Measurements from ENCODE around the gene WWOX. TPM values are rescaled to one million over a fixed set of nuclear protein-coding genes. Genes with fewer than 3 reads are reported as not detected.

Gene WWOX
- total and polyA plus RNA-seq, 2 donors, result 15.4 to 23.9 TPM

GRCh38 chr16:78326731-78327130 lies 227.3 kb downstream of the WWOX start:
- no peaks in the 10 kb centered on the region for H3K9me3 ChIP-seq (ENCODE audit: control insufficient read depth in 2 of 2, insufficient read depth in 1 of 2, low read length in 1 of 2)
- WGBS, result 97% methylated on average over 3 of the region's 3 CpGs
- DNase-seq (ENCODE audit: low read depth in 6 of 9, low spot score in 9 of 9), result no peak
- no peaks in the 10 kb centered on the region for H3K36me3 ChIP-seq (ENCODE audit: control insufficient read depth in 2 of 2, insufficient read depth in 2 of 2, low read length in 1 of 2)
- H3K27me3 ChIP-seq (ENCODE audit: control insufficient read depth in 2 of 2, insufficient read depth in 1 of 2, low read length in 1 of 2), result no peaks in the 10 kb centered on the region
- no peak overlapping the region for H3K27ac ChIP-seq (ENCODE audit: low read depth in 1 of 2, low read length in 1 of 2)
- H3K4me3 ChIP-seq (ENCODE audit: low read length in 2 of 2), result no peak overlapping the region
- H3K4me1 ChIP-seq (ENCODE audit: control insufficient read depth in 2 of 2, insufficient read depth in 2 of 2, low read length in 2 of 2), result no peaks in the 10 kb centered on the region

GRCh38 chr16:78331731-78332130 lies 232.3 kb downstream of the WWOX start:
- no peaks in the 10 kb centered on the region for H3K9me3 ChIP-seq (ENCODE audit: control insufficient read depth in 2 of 2, insufficient read depth in 1 of 2, low read length in 1 of 2)
- H3K27me3 ChIP-seq (ENCODE audit: control insufficient read depth in 2 of 2, insufficient read depth in 1 of 2, low read length in 1 of 2), result no peaks in the 10 kb centered on the region
- no peaks in the 10 kb centered on the region for H3K36me3 ChIP-seq (ENCODE audit: control insufficient read depth in 2 of 2, insufficient read depth in 2 of 2, low read length in 1 of 2)
- 95% methylated on average over 4 of the region's 4 CpGs for WGBS
- H3K27ac ChIP-seq (ENCODE audit: low read depth in 1 of 2, low read length in 1 of 2), result no peak overlapping the region
- H3K4me1 ChIP-seq (ENCODE audit: control insufficient read depth in 2 of 2, insufficient read depth in 2 of 2, low read length in 2 of 2), result no peaks in the 10 kb centered on the region
- no peak for DNase-seq (ENCODE audit: low read depth in 6 of 9, low spot score in 9 of 9)
- no peak overlapping the region for H3K4me3 ChIP-seq (ENCODE audit: low read length in 2 of 2)

- Histone ChIP-seq H3K27me3 (ENCODE audit: control insufficient read depth in 2 of 2, insufficient read depth in 1 of 2, low read length in 1 of 2) (no peaks in the 10 kb centered on the region), H3K27ac (ENCODE audit: low read depth in 1 of 2, low read length in 1 of 2) (no peak overlapping the region), H3K9me3 (ENCODE audit: control insufficient read depth in 2 of 2, insufficient read depth in 1 of 2, low read length in 1 of 2) (no peaks in the 10 kb centered on the region), H3K4me3 (ENCODE audit: low read length in 2 of 2) (no peak overlapping the region), H3K36me3 (ENCODE audit: control insufficient read depth in 2 of 2, insufficient read depth in 2 of 2, low read length in 1 of 2) (no peaks in the 10 kb centered on the region), H3K4me1 (ENCODE audit: control insufficient read depth in 2 of 2, insufficient read depth in 2 of 2, low read length in 2 of 2) (no peaks in the 10 kb centered on the region)
- DNase-seq (ENCODE audit: low read depth in 6 of 9, low spot score in 9 of 9), result no peak
- 86% methylated on average over 5 of the region's 5 CpGs for WGBS
These were observed 234.4 kb downstream of the WWOX start for GRCh38 chr16:78333808-78334207.

GRCh38 chr16:78340590-78340989 lies 241.1 kb downstream of the WWOX start:
- Histone ChIP-seq H3K27ac (ENCODE audit: low read depth in 1 of 2, low read length in 1 of 2) (no peak overlapping the region), H3K4me3 (ENCODE audit: low read length in 2 of 2) (no peak overlapping the region), H3K27me3 (ENCODE audit: control insufficient read depth in 2 of 2, insufficient read depth in 1 of 2, low read length in 1 of 2) (no peaks in the 10 kb centered on the region), H3K36me3 (ENCODE audit: control insufficient read depth in 2 of 2, insufficient read depth in 2 of 2, low read length in 1 of 2) (no peaks in the 10 kb centered on the region), H3K4me1 (ENCODE audit: control insufficient read depth in 2 of 2, insufficient read depth in 2 of 2, low read length in 2 of 2) (no peaks in the 10 kb centered on the region), H3K9me3 (ENCODE audit: control insufficient read depth in 2 of 2, insufficient read depth in 1 of 2, low read length in 1 of 2) (no peaks in the 10 kb centered on the region)
- WGBS, result 96% methylated on average over 1 of the region's 1 CpG
- DNase-seq (ENCODE audit: low read depth in 6 of 9, low spot score in 9 of 9), result no peak

GRCh38 chr16:78348068-78348467 lies 248.6 kb downstream of the WWOX start:
- DNase-seq (ENCODE audit: low read depth in 6 of 9, low spot score in 9 of 9), result no peak
- no peaks in the 10 kb centered on the region for H3K27me3 ChIP-seq (ENCODE audit: control insufficient read depth in 2 of 2, insufficient read depth in 1 of 2, low read length in 1 of 2)
- no peak overlapping the region for H3K27ac ChIP-seq (ENCODE audit: low read depth in 1 of 2, low read length in 1 of 2)
- H3K9me3 ChIP-seq (ENCODE audit: control insufficient read depth in 2 of 2, insufficient read depth in 1 of 2, low read length in 1 of 2), result no peaks in the 10 kb centered on the region
- WGBS, result 98% methylated on average over 3 of the region's 3 CpGs
- H3K4me3 ChIP-seq (ENCODE audit: low read length in 2 of 2), result no peak overlapping the region
- H3K36me3 ChIP-seq (ENCODE audit: control insufficient read depth in 2 of 2, insufficient read depth in 2 of 2, low read length in 1 of 2), result no peaks in the 10 kb centered on the region
- no peaks in the 10 kb centered on the region for H3K4me1 ChIP-seq (ENCODE audit: control insufficient read depth in 2 of 2, insufficient read depth in 2 of 2, low read length in 2 of 2)

GRCh38 chr16:78348886-78349285 lies 249.4 kb downstream of the WWOX start:
- Histone ChIP-seq H3K27me3 (ENCODE audit: control insufficient read depth in 2 of 2, insufficient read depth in 1 of 2, low read length in 1 of 2) (no peaks in the 10 kb centered on the region), H3K4me1 (ENCODE audit: control insufficient read depth in 2 of 2, insufficient read depth in 2 of 2, low read length in 2 of 2) (no peaks in the 10 kb centered on the region), H3K4me3 (ENCODE audit: low read length in 2 of 2) (no peak overlapping the region), H3K9me3 (ENCODE audit: control insufficient read depth in 2 of 2, insufficient read depth in 1 of 2, low read length in 1 of 2) (no peaks in the 10 kb centered on the region), H3K36me3 (ENCODE audit: control insufficient read depth in 2 of 2, insufficient read depth in 2 of 2, low read length in 1 of 2) (no peaks in the 10 kb centered on the region), H3K27ac (ENCODE audit: low read depth in 1 of 2, low read length in 1 of 2) (no peak overlapping the region)
- no peak for DNase-seq (ENCODE audit: low read depth in 6 of 9, low spot score in 9 of 9)
- 96% methylated on average over 9 of the region's 9 CpGs for WGBS

- no peak for DNase-seq (ENCODE audit: low read depth in 6 of 9, low spot score in 9 of 9)
- WGBS, result 97% methylated on average over 1 of the region's 1 CpG
- Histone ChIP-seq H3K27me3 (ENCODE audit: control insufficient read depth in 2 of 2, insufficient read depth in 1 of 2, low read length in 1 of 2) (no peaks in the 10 kb centered on the region), H3K9me3 (ENCODE audit: control insufficient read depth in 2 of 2, insufficient read depth in 1 of 2, low read length in 1 of 2) (no peaks in the 10 kb centered on the region), H3K27ac (ENCODE audit: low read depth in 1 of 2, low read length in 1 of 2) (no peak overlapping the region), H3K36me3 (ENCODE audit: control insufficient read depth in 2 of 2, insufficient read depth in 2 of 2, low read length in 1 of 2) (no peaks in the 10 kb centered on the region), H3K4me3 (ENCODE audit: low read length in 2 of 2) (no peak overlapping the region), H3K4me1 (ENCODE audit: control insufficient read depth in 2 of 2, insufficient read depth in 2 of 2, low read length in 2 of 2) (no peaks in the 10 kb centered on the region)
These were observed 252.7 kb downstream of the WWOX start for GRCh38 chr16:78352184-78352583.

GRCh38 chr16:78353640-78354275 lies 254.3 kb downstream of the WWOX start:
- no peaks in the 10 kb centered on the region for H3K9me3 ChIP-seq (ENCODE audit: control insufficient read depth in 2 of 2, insufficient read depth in 1 of 2, low read length in 1 of 2)
- no peaks in the 10 kb centered on the region for H3K36me3 ChIP-seq (ENCODE audit: control insufficient read depth in 2 of 2, insufficient read depth in 2 of 2, low read length in 1 of 2)
- H3K4me3 ChIP-seq (ENCODE audit: low read length in 2 of 2), result no peak overlapping the region
- DNase-seq (ENCODE audit: low read depth in 6 of 9, low spot score in 9 of 9), result no peak
- 73% methylated on average over 9 of the region's 9 CpGs for WGBS
- no peaks in the 10 kb centered on the region for H3K27me3 ChIP-seq (ENCODE audit: control insufficient read depth in 2 of 2, insufficient read depth in 1 of 2, low read length in 1 of 2)
- no peak overlapping the region for H3K27ac ChIP-seq (ENCODE audit: low read depth in 1 of 2, low read length in 1 of 2)
- H3K4me1 ChIP-seq (ENCODE audit: control insufficient read depth in 2 of 2, insufficient read depth in 2 of 2, low read length in 2 of 2), result no peaks in the 10 kb centered on the region

- Histone ChIP-seq H3K4me3 (ENCODE audit: low read length in 2 of 2) (no peak overlapping the region), H3K9me3 (ENCODE audit: control insufficient read depth in 2 of 2, insufficient read depth in 1 of 2, low read length in 1 of 2) (no peaks in the 10 kb centered on the region), H3K27ac (ENCODE audit: low read depth in 1 of 2, low read length in 1 of 2) (no peak overlapping the region), H3K4me1 (ENCODE audit: control insufficient read depth in 2 of 2, insufficient read depth in 2 of 2, low read length in 2 of 2) (no peaks in the 10 kb centered on the region), H3K27me3 (ENCODE audit: control insufficient read depth in 2 of 2, insufficient read depth in 1 of 2, low read length in 1 of 2) (no peaks in the 10 kb centered on the region), H3K36me3 (ENCODE audit: control insufficient read depth in 2 of 2, insufficient read depth in 2 of 2, low read length in 1 of 2) (no peaks in the 10 kb centered on the region)
- 89% methylated on average over 6 of the region's 6 CpGs for WGBS
- DNase-seq (ENCODE audit: low read depth in 6 of 9, low spot score in 9 of 9), result no peak
These were observed 263.2 kb downstream of the WWOX start for GRCh38 chr16:78362524-78363135.
